Embryonic facial prominence (tissue), 1 donor: Measurements from ENCODE around the gene MGAT3.

ENCODE experiments used
- DNase-seq: peaks from one replicate; pipeline ENCODE4 v3.0.0-alpha.2; 2016; ENCODE audit errors: extremely low spot score

MGAT3 gene

GRCh38 chr22:39450258-39450955, 6.4 kb upstream of the MGAT3 start:
- DNase-seq, result no peak

GRCh38 chr22:39452740-39453040, 4.1 kb upstream of the MGAT3 start:
- no peak for DNase-seq

- DNase-seq, result no peak
Observed at GRCh38 chr22:39453765-39454378, 2.9 kb upstream of the MGAT3 start.

GRCh38 chr22:39454385-39454871, 2.4 kb upstream of the MGAT3 start:
- DNase-seq, result no peak

GRCh38 chr22:39457198-39457555, 365 bp downstream of the MGAT3 start:
- no peak for DNase-seq

GRCh38 chr22:39457556-39458443, 988 bp downstream of the MGAT3 start:
- DNase-seq, result no peak

- no peak for DNase-seq
Observed at GRCh38 chr22:39458444-39459083, 1.8 kb downstream of the MGAT3 start.

GRCh38 chr22:39459681-39460080, 2.9 kb downstream of the MGAT3 start:
- no peak for DNase-seq

- DNase-seq, result no peak
Observed at GRCh38 chr22:39462443-39463221, 5.8 kb downstream of the MGAT3 start.

GRCh38 chr22:39463277-39463676, 6.5 kb downstream of the MGAT3 start:
- no peak for DNase-seq

- DNase-seq, result no peak
Observed at GRCh38 chr22:39463931-39464390, 7.1 kb downstream of the MGAT3 start.

- DNase-seq, result no peak
Observed at GRCh38 chr22:39466228-39467006, 9.6 kb downstream of the MGAT3 start.

- no peak for DNase-seq
Observed at GRCh38 chr22:39467390-39467895, 10.6 kb downstream of the MGAT3 start.

GRCh38 chr22:39468487-39469325, 11.9 kb downstream of the MGAT3 start:
- DNase-seq, result no peak

GRCh38 chr22:39469326-39469680, 12.5 kb downstream of the MGAT3 start:
- DNase-seq, result no peak

- DNase-seq, result no peak
Observed at GRCh38 chr22:39469681-39470450, 13.1 kb downstream of the MGAT3 start.

GRCh38 chr22:39470451-39471291, 13.9 kb downstream of the MGAT3 start:
- no peak for DNase-seq
